Activated CD8-positive, alpha-beta memory T cell treated with anti-CD3 and anti-CD28 coated beads, Interleukin-2, amount 50 U/mL, for 4 hours (primary cell): Measurements from ENCODE around the gene STYX.
"Not testable (repeated sequence)": the region's sequence is repeated elsewhere in the genome, so short reads cannot be mapped to it uniquely, and the experiment has no call there.

Experiments
- DNase-seq: peaks from one replicate; pipeline ENCODE4 v3.0.0-alpha.2; 2020

STYX gene

GRCh38 chr14:52729925-52730708, at the start of gene STYX:
TSS of gene STYX (plus strand) at chr14:52730166. CDS start at chr14:52730475, 309 bp downstream.
- peak; percentile 98 for DNase-seq

- no peak for DNase-seq
These were observed 45.9 kb upstream of the STYX start for GRCh38 chr14:52683985-52684520.

GRCh38 chr14:52686176-52686575, 43.8 kb upstream of the STYX start:
- DNase-seq, result no peak

GRCh38 chr14:52690983-52691760, 38.8 kb upstream of the STYX start:
- DNase-seq, result no peak

- no peak for DNase-seq
These were observed 37.6 kb upstream of the STYX start for GRCh38 chr14:52692248-52692962.

DNA sequence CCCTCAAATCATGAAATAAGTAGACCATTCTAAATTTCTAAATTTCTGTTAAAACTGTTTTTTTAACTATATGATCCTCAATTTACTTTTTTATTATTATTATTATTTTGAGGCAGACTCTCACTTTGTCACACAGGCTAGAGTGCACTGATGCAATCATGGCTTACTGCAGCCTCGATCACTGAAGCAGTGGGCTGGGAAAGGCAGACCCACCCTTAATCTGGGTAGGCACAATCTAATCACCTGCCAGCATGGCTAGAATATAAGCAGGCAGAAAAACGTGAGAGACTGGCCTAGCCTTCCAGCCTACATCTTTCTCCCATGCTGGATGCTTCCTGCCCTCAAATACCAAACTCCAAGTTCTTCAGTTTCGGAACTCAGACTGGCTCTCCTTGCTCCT, 36.9 kb upstream of the STYX start:
- no peak for DNase-seq

- no peak for DNase-seq
These were observed 36.4 kb upstream of the STYX start for GRCh38 chr14:52693532-52693931.

GRCh38 chr14:52694761-52695480, 35.0 kb upstream of the STYX start:
- DNase-seq, result peak; percentile 53

DNA sequence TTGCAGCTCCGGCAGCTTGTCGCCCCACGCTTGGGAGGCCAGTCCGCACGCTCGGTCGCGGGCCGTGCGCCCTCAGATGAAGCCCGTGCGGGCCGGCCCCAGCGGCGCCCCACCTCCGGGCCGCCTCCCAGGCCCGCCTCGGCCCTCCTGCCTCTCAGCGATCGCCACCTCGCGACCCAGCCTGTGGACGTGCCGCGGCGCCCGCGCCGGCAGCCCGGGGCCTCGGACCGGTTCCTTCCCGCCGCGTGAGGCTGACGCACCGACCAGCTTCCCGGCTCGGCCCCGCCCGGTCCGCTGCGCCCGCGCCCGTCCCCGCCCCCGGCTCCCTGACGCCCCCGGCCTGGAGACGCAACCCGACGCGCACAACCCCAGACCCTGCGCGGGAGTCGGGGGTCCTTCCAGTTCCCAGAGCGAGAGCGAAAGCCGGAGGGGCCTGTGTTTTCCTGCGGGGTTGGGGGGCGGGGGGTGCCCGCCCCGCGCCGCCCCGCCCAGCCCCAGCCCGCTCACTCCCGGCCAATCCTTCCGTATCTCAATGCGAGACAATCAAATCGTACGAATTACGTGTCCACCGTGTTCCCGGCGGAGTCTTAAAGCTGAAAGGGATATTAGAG, 34.4 kb upstream of the STYX start, which contains the start of gene ERO1A:
ERO1A (minus strand) TSS at position 78 of the 611 bp plus-strand sequence; CDS start at position 1, 77 bp downstream.
- DNase-seq, result peak; percentile 66

DNA sequence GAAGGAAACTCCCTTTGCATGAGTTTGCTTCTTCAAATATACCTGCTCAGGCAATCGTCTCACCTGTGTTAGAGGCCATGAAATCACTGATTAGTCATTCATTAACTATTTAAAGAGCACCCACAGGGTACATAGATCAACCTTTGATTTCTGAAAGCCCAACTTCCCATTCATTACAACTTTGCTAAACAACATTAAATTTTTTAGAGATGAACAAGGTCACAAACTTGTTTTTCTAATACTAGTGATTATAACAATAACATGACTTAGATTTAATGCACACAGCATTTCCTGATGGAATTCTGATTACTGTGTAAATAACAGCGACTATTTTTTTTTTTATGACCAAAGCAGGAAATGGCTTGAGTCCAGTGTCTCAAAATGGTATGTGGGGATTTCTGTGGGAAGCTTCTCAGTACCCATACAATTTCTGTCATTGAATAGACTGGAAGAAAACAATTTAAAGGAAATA, 29.2 kb upstream of the STYX start:
- no peak for DNase-seq

- DNase-seq, result no peak
These were observed 28.7 kb upstream of the STYX start for GRCh38 chr14:52701223-52701622.

DNA sequence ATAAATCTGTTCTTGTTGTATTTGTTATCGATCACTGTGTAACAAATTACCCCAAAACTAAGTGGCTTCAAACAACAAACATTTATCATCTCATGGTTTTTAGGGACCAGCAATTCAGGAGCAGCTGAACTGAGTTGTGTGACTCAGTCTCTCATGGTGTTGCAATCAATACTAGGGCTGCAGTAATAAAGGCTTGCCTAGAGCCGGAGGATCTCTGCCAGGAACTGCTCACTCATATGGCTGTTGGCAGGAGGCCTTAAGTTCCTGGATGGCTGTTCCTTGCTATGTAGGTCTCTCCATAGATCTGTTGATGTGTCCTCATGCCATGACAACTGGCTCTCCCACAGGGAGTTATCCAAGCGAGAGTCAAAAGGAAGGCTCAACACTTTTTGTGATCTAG, 26.7 kb upstream of the STYX start:
- DNase-seq, result no peak

DNA sequence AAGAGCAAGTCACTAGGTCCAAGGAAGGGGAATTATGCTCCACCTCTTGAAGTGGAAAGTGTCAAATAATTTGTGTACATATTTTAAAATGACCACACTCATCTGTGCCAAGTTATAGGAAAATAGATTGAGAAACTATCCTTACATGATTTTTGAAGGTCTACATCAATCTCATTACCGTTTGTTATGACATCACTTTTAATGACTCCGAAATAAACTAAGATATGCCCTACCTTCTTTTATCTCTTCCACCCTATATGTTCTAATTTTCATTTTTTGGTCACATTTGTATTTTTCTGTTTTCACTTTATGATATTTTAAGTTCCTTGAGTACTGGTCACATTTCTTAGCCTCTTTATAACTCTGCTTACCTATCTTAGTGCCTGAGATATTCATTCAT, 26.3 kb upstream of the STYX start:
- no peak for DNase-seq

DNA sequence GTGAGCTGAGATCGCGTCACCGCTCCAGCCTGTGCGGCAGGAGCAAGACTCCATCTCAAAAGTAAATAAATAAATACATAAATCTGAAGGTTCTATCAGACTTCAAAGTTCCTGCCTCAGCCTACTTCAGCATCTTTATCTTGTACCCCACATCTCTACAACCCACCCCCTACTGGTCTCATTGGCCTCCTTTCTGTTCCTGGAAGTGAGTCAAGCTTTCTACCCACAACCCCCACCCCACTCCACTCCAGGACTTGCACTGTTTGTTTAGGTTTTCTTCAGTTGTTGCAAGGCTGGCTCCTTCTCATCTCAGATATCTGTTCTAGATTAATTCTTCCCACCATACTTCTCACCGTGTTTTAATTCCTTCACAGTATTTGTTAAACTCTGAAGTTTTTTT, 23.7 kb upstream of the STYX start:
- DNase-seq, result peak; percentile 38

DNA sequence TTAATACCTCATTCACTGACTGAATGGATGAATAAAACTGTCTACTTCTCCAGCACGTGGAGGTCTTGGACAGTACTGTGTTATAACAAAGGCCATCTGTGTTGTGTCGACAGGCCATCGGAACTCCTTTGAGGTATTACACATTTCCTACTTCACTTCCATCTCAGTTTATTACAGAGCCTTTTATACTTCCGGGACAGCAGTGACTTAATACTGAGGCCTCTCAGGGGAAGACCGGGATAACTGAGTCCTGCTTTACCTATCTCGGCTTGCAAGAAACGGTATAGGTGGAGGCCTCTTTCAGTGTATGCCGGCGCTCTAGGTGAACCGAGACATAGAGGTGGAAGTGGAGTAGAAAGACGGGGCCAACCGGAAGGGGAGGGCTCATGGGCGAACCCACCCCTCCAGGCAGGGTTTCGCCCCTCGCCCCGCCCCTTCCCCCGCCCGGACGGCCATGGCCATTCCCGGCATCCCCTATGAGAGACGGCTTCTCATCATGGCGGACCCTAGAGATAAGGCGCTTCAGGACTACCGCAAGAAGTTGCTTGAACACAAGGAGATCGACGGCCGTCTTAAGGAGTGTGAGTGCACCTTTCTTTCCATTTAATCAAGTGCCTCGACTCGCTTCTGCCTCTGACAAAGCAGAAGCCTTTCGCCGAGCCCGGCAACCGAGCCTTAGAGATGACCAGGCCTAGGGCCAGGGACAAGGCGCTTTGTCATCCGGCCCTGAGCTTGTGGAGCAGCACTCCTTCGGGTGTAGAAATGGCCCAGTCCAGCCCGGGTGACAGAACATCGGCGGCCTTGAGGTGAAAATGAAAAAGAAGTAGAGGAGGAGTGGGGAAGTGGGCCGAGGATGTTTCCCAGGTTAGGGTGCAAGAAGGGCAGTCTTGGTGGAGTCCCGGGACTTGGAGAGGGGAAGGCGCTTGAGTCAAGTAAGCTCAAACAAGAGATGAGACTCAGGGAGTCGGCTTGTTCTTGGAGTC, 23.0 kb upstream of the STYX start, which contains the start of gene PSMC6:
PSMC6 (plus strand) TSS at position 477 of the 983 bp plus-strand sequence; CDS start at position 497, 20 bp downstream.
- peak; percentile 95 for DNase-seq

DNA sequence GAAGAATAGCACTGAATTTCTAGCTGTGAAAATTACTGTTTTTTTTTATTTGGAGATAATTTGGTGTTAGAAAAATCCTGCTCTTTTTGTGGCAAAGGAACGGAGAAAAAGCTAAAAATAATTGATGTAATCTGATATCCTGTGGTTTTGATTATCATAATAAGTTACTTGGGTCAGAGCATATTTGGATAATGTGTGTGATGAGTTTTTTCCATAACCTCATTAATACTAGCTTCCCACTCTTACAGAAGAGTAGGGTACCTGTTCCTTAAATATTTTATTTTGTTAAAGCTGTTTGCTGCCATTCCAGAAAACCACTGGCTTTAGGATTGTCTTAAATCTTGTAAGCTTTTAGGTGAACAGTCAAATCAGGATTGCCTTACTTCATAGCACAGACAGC, 18.3 kb upstream of the STYX start:
- DNase-seq, result no peak

GRCh38 chr14:52716155-52716554, 13.8 kb upstream of the STYX start:
- no peak for DNase-seq

DNA sequence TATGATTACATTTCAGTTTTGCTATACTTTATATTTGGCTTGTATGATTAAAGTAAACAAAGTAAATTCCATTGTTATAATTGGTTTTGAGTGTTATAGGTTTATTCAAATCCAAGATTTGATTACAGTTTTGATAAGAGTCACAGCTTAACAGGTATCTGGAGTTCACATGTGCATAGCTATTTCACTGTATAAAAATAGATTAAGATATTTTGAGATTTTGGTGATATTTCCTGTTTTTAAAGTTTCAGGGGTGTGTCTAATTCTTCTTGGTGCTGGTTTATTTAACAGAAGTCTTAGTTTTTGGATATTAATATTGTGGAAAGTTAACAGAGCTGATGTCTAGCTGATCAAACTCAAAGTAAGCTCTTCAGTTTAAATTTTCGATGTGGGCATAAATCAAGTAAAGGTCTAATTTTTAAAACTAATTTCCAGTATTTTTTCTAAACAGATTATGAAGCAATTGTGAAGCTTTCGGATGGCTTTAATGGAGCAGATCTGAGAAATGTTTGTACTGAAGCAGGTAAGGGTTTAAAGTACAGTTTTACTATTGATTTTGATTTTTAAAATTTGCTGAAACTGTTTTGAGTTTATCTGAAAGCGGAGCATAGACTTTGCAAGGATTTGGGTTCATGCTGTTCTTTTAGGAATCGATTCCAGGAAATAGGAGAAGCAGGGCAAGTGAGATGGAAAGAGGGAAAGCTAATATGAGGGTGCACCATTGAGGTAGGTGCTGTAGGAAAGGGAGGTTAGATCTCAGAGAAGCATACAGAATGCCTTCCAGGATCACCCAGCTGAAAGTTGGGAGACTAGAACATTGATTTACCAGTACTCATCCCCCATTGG, 6.2 kb upstream of the STYX start:
- no peak for DNase-seq

GRCh38 chr14:52724360-52724644, 5.7 kb upstream of the STYX start:
- DNase-seq, result no peak

DNA sequence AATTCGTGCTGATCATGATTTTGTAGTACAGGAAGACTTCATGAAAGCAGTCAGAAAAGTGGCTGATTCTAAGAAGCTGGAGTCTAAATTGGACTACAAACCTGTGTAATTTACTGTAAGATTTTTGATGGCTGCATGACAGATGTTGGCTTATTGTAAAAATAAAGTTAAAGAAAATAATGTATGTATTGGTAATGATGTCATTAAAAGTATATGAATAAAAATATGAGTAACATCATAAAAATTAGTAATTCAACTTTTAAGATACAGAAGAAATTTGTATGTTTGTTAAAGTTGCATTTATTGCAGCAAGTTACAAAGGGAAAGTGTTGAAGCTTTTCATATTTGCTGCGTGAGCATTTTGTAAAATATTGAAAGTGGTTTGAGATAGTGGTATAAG, 2.5 kb upstream of the STYX start:
- DNase-seq, result not testable (repeated sequence)
